Stimulated activated CD4-positive, alpha-beta T cell treated with anti-CD3 and anti-CD28 coated beads, Interleukin-2, amount 100 ng/mL, for 48 hours (primary cell): ENCODE data around the gene DHDH.
A peak's percentile ranks its signal among the peaks of the same experiment; 100 is the strongest.

Experiments
- DNase-seq, 2 donors: peaks; one replicate each; pipeline ENCODE4 v3.0.0-alpha.2; 2020

The DHDH gene

DNA sequence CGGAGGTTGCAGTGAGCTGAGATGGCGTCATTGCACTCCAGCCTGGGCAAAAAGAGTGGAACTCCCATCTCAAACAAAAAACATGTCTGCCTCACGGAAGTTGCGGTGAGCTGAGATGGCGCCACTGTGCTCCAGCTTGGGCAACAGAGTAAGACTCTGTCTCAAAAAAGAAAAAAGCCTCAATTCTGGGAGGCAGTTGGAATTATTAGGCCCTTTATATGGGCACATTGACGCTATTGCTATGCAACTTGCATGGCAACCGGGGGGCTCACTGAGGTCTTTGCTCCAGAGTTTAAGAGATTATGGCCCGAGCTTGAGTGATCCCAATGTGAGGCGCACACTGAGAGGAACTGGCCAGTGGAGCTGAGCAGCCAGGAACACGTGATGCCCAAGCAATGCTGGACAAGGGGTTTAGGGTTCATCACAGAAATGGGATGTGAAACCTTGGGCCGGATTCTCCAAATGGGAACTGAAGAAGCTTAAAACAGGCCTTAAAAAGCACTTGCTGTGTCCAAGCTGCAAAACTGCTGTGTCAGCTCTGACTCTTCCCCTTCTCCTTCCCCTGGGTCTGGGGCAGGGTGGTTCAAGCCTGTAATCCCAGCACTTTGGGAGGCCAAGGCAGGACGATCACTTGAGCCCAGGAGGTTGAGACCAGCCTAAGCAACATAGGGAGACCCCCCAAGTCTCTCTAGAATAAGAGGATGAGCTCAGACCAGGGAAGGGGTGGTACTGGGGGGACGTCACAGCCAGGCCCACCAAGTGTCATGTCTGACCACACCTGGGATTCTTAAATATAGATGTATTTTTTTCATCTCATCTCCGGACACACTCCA, 34.1 kb downstream of the DHDH start:
- DNase-seq, result no peak

DNA sequence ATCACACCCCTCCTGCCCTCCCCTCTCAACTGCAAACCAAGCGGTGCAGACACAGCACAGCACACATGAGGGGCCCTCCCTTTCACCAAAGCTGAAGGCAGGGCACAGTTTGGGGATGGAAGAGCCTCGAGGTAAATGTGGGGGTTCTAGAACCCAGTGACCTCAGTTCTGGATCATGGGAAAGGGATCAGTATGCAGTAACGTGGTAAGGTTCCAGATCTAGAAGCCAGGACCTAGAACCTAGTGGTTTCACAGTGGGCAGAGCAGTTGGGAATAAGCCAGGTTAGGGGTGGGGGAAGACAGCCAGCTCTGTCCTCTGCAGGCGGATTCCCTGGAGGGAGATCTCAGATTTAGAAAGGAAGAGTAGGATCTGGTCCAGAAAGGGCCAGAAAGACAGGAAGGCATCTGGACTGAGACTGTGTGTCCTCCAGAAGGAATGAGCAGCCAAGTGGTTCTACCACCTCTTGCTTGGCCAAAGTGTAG, 34.7 kb downstream of the DHDH start:
- DNase-seq, result no peak

GRCh38 chr19:48968813-48969218, 35.3 kb downstream of the DHDH start:
- DNase-seq, result no peak

DNA sequence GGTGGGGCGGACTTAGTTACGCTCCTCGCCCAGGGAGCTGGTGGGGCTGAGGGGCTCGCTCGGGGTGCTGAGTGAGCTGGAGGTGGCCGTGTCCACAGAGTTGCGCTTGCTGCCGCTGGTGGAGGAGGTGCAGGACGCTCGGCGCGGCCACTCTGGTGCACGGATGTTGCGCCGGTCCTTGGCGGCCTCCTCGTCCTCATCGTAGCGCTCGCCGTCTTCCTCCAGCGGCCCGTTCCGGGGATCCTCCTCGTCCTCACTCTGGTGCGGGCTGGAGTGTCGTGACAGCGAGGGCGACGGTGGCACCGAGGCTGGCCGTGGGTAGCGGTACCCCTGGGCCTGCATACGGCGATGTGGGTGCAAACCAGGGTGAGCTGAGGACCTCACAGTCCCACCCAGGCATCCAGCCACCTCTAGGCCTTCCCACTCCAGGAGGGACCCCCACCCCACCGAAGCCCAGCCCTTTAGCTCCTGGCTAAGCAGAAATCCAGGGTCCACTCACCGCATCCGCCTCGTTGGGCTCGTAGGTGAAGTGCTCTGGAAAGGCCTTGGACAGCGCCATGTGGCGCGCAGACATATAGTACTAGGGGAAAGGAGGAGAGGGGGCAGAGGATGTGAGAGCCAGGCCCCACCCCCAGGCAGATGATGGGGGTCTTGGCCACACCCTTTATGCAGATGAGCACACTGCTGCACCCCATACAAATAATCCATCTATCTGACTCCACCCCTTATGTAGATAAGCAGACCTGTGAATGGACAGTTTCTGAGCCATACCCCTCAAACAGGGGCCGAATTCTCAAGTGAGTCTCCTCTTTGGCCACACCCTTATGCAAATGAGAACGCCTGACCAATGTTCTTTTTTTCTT, 36.0 kb downstream of the DHDH start:
- DNase-seq, result no peak

DNA sequence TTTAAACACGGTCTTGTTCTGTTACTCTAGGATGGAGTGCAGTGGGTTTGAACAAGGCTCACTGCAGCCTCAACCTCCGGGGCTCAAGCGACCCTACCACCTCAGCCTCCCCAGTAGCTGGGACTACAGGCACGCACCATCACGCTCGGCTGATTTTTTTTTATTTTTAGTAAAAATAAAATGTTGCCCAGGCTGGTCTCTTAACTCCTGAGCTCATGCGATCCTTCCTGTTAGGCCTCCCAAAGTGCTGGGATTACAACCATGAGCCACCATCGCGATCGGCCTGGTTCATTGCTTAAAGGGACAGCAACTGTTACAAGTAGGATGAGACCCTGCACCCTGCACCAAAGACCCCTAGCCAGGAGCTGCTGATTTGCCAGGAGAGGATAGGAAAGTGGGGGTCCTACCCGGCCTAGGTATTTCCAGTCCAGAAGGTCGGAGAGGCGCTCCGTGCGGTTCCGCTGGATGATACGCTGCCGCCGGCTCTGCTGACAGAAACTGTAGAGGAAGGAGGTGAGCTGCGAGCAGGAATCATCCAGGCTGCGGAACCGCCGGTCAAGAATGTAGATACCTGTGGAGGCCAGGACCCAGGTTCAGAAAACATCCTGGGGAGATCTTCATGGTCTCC, 36.8 kb downstream of the DHDH start:
- no peak for DNase-seq

DNA sequence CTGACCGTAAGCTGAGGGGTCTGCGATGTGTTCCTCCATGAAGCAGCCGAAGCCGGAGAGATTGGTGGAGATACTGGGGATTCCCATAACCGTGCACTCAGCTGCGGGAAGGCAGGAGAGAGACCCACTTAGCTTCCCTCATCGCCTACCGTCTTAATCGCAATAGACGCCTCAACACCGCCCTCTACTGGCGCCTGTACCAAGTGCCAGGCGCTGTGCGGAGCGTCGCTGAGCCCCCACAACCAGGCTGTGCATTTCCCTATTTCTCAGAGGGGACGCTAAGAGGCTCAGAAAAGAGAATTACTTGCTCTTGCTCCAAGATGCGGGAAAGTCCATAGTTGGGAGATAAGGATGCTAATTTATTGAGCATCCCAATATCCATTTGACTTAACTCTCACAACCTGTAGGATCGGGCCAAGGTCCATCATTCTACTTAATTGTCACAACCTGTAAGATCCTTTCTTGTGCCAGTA, 37.5 kb downstream of the DHDH start:
- DNase-seq, result peak; percentile 81 to 90

- DNase-seq, result no peak
These were observed 42.7 kb downstream of the DHDH start for GRCh38 chr19:48975947-48976847.

DNA sequence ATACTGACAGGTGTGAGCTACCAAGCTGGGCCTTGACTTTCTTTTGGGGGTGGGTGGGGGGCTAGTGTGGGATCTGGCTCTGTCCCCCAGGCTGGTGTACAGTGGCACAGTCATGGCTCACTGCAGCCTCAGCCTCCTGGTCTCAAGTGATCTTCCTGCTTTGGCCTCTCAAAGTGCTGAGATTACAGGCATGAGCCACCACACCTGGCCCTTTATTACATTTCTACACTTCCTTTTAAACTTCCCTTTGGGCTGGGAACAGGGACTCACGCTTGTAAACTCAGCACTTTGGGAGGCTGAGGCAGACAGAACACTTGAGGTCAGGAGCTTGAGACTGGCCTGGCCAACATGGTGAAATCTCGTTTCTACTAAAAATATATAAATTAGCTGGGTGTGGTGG, 43.6 kb downstream of the DHDH start:
- DNase-seq, result no peak

GRCh38 chr19:48982280-48982679, 48.8 kb downstream of the DHDH start:
- DNase-seq, result no peak

GRCh38 chr19:48985711-48986110, 52.2 kb downstream of the DHDH start:
- no peak for DNase-seq

DNA sequence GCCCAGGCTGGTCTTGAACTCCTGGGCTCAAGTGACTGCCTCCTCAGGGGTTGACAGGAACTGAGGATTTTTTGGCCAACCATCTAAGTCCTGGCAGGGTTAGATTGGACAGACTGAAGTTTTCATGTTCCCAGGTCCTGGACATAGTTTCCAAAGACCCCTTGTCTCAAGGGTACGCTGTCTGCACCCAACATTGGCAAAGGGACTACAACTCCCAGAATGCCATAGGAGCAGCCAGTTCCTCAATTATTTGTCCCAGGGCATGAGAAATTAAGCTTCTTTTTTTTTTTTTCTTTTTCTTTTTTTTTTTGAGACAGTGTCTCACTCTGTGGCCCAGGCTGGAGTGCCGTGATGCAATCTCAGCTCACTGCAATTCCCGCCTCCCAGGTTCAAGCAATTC, 52.7 kb downstream of the DHDH start:
- no peak for DNase-seq

DNA sequence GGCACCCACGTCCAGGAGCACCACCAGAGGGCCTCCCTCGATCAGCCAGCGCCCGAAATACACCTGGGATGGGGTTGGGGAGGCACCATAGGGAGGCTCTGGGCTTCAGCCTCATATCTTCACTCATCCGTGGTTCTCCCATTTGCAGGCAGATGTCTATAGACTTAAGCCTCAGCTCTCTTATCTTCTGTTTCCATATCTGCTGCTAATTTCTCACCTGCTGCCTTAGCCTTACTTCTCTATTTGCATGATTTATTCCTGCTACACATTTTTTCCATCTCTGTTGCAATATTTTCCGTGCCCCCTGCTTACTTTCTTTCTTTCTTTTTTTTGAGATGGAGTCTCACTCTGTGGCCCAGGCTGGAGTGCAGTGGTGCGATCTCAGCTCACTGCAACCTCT, 53.8 kb downstream of the DHDH start:
- DNase-seq, result no peak

GRCh38 chr19:48988286-48988685, 54.8 kb downstream of the DHDH start:
- DNase-seq, result no peak

- DNase-seq, result no peak
These were observed 55.4 kb downstream of the DHDH start for GRCh38 chr19:48988860-48989259.

- no peak for DNase-seq
These were observed 56.3 kb downstream of the DHDH start for GRCh38 chr19:48989701-48990291.

DNA sequence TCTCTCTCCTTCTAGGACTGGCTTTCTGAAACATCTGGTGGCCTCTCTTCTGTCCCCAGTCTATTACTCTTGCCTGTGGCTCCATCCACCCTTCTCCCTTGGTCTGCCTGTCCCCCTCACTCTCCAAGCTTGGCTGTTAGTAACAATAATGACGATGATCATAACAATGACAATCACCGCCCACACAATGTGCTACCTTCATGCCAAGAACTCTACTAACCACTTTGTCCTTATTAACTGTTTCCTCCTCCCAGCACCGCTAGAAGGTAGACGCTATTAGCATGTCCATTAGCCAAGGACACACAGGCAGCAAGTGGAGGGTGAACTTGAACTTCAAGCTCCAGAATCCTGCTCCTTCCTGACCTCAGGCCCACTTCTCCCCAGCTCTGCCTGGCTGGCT, 56.9 kb downstream of the DHDH start:
- no peak for DNase-seq

DNA sequence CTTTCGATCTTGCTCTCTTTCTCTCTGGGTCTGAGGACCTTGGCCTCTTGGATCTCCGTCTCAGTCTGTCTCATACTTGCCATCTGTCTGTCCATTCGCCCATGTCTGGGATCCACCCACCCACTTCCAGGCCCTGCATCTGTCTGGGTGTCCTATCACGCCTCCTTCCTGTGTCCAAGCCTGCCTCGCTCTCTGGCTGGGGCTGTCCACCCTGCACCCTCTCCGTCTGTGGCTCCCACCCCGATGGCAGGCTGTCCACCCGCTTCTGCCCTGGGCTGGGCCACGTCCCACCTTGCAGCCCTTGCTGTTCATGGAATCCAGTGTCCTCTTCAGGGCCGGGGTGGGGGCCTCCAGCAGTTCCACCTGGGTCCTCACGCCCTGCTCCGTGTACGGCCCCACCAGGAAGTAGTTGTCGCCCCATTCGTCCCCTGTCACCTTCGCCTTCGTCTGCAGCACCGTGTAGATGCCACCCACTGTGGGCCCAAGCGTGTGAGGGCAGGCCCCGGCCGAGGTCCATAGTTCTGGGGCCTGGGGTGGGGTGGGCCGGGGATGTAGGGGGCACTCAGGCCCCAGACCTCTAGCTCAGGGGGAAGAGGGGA, 57.6 kb downstream of the DHDH start:
- no peak for DNase-seq

GRCh38 chr19:48991873-48992580, 58.5 kb downstream of the DHDH start:
- DNase-seq, result no peak

DNA sequence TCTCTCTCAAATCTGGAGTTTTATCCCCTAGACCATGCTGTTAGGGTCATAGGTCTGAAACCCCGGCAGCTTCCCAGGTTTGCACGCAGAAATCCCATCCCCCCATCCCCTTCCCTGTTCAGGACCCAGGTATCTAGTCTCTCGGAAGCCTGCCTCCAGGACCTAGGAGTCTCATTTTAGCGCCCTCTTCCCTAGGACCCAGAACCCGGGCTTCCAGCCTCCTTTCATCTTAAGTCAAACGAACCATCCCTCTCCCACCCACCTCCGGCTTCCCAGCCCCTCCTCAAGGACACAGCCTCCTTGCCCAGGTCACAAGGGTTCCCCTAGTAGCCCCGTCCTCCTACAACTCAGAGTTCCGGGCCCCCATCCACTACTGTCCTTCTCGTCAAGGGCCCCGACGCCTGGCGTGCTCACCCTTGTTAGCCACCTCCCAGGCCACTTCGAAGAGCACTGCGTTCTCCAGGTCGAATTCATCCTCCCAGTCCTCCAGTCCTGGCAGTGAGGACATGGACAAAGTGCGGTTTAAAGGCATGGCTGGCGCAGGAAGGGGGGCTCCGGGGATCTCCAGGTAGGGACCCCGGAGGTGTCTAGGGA, 59.2 kb downstream of the DHDH start:
- no peak for DNase-seq
